ENCODE data around the gene PBRM1.
"Not testable (repeated sequence)": the region's sequence is repeated elsewhere in the genome, so short reads cannot be mapped to it uniquely, and the experiment has no call there.

The PBRM1 gene

DNA sequence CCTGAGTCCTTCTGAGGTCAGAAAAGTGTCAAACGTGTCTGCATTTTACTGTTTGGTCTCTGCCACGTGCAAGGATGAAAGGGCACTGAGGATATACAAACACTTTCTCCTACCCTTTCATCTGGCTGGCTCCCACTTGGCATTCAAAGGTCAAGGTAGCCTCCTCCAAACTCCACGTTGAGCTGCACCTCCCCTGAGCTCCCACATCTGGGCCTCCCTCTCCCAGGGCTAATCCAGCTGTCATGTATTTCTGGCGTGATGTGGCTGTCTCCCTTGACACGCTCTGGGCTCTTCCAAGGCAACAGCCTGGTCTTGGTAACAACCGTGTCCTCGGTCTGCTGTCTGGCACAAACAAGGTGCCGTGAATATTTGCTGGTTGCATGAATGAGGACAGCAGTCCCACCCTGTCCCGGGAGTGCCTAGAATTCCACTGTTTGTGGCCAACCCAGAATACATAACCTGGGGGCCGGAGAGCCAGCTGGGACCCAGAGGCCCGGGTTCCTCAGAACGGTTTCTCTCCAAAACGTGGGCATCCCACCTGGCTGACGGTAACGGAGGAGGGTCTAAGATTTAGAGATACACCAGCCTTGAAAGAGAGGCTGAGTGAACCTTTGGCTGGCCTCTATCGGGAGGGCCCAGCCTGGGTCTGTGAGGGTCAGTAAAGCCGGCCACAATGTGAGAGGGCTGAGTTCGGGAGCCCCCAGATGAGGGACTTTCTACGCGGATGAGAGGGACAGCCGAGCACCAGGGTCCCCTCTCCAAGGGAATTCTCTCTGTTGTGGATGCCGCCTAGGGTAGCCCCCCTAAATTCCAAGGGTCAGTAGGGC lies 19.1 kb upstream of the PBRM1 start:
- no peak for DNase-seq

DNA sequence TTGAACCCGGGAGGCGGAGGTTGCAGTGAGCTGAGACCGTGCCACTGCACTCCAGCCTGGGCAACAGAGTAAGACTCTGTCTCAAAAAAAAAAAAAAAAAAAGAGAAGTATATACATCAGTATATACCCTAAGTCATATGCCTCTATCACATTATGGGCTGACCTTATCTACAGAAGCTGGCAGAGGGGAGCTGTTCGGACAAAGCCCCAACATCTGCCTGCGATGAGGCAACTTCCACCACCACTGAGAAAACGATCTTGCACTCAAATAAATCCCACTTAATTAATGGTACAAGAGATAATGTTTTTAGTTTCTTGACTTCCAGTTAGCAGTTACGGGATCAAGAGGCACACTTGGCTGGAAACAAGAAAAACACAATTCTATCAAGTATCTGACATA lies 17.6 kb upstream of the PBRM1 start:
- no peak for DNase-seq

DNA sequence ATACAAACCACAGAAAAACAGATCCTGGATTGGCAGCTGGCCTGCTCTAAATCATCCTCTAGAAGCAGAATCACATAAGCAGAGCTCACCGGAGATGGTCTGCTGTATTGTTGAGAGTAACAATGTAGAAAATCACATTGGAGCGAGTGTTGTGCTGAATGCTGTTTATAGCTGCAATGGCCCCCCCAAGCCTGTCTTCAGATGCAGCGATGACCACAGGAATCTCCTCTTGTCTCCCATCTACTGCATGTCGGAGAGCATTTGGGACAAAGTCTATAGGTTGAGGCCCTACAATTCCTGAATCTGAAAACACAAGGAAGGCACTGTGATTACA lies 11.9 kb upstream of the PBRM1 start:
- no peak for DNase-seq

- no peak for DNase-seq
Measured at GRCh38 chr3:52696830-52697631, 11.3 kb upstream of the PBRM1 start.

GRCh38 chr3:52695798-52696671 lies 10.3 kb upstream of the PBRM1 start:
- DNase-seq = no peak

DNA sequence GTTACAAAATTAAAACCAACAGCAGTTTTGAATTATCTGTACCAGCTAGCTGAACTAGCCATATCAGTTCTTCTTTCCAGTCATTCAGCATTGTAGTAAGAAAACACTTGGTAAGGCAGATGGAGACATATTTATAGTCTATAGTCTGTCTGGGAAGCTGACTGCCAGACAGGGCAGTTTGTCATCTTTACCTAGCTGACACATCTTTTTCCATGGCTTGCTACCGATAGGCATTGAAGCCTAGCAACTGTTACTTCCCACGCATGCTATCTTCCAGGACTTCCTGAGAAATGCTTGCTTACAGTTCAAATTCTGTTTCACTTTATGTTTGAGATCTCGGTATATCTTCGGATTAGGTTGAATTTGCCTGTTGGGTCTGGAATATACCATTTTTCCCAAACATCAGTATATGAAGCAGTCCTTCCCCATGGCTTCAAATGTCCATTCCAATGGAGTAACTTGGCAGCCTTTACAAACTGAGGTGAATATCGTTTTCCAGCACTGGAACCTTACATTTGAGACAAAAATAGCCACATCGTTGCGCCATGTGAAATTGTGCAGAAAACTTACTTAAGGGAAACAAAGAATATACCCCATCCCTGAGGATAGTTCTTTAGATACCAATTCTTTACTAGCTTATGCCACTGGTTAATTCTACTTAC lies 8.9 kb upstream of the PBRM1 start:
- DNase-seq = no peak

DNA sequence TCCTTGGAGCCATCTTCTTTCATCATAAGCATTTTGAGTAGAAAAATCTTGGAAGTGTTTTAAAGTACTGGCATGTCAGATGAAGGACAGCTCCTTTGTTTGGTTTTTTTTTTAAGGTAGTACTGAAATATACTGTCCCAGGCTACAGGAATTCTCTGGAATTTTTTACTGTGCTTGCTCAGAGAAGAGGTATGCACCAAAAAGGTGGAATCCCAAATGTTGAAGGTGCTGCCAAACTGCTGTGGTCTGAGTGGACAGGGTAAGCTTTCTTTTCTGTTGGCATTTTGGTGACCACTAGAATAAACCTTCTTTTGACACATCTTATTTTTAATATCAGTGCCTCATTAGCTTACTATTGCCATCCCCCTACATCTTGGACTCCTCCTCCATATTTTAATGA lies 7.4 kb upstream of the PBRM1 start:
- no peak for DNase-seq

- DNase-seq = no peak
Measured at GRCh38 chr3:52690560-52690959, 4.8 kb upstream of the PBRM1 start.

- DNase-seq = no peak
Measured at GRCh38 chr3:52689151-52689550, 3.4 kb upstream of the PBRM1 start.

GRCh38 chr3:52688266-52688665 lies 2.6 kb upstream of the PBRM1 start:
- DNase-seq = no peak

DNA sequence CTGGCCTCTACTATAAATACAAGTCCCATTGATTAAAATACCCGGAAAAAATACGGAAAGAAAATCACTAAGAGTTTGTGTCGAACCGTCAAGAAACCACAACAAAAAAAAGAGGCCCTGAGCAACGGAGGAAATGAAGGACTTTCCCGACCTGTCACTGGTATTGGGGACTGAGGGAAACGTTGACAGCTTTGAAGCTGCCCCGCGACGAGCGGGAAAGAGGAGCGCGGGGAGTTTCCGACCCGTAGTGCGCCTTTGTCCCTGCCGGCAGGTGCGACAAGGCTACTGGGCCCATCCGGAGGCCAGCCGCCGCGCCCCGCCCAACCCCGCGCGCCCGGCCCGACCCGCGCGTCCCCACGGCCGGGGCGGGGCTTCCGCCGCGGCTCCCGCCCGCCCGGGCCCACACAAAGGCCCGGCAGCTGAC lies 416 bp downstream of the PBRM1 start:
- DNase-seq = peak; percentile 59 to 78

GRCh38 chr3:52684184-52684583 lies 1.5 kb downstream of the PBRM1 start:
- no peak for DNase-seq

DNA sequence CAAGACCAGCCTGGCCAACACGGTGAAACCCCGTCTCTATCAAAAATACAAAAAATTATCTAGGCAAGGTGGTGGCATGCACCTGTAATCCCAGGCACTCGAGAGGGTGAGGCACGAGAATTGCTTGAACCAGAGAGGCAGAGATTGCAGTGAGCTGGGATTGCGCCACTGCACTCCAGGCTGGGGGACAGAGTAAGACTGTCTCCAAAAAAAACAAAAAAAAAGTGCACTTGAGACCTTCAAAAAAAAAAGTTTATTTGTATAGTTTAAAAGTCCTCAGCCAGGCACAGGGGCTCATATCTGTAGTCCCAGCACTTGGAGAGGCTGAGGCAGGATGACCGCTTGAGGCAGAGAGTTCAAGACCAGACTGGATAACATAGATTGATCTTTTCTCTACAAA lies 2.1 kb downstream of the PBRM1 start:
- DNase-seq = no peak

GRCh38 chr3:52682016-52682415 lies 3.7 kb downstream of the PBRM1 start:
- no peak for DNase-seq

GRCh38 chr3:52681596-52681995 lies 4.1 kb downstream of the PBRM1 start:
- DNase-seq = no peak

GRCh38 chr3:52679811-52680210 lies 5.9 kb downstream of the PBRM1 start:
- no peak for DNase-seq

- no peak for DNase-seq
Measured at GRCh38 chr3:52679199-52679538, 6.5 kb downstream of the PBRM1 start.

DNA sequence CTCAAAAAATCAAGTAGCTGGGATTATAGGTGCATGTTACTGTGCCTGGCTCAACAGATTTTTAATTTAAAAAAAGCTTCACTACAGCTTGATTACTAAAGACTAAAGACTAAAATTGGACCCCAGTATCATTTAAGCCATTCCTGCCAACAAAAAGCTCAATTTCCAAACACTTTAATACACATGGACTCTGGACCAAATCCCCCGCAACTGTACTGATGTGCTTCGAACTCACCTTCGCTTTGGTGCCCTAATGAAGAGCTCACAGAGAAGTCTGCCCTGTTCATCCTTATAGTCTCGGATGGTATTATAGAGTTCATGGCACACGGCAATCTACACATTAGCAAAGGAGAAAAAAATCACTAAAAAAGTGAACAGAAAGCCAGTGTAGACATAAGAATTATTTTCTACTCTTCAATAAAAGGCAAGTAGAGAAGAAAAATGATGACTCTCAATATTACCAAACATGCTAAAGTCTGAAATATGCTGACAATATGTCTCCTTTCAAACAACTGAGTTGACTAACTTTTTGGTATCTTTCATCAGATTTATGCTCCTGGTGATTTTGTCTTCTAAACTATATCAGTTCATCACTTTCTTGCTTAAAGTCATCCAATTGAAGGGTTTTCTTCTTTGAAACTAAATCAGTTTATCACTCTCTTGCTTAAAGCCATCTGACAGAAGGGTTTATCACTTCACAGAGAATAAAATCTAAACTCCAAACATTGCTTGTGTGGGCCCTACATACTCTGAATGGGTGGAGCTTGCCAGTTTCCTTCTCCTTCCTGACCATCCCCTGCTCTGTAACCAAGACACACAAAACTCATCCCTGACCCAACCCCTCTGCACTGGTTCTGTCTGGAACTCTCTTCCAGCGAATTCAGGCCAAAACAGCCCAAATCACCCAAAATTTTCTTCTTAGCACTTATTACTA lies 7.2 kb downstream of the PBRM1 start:
- no peak for DNase-seq

DNA sequence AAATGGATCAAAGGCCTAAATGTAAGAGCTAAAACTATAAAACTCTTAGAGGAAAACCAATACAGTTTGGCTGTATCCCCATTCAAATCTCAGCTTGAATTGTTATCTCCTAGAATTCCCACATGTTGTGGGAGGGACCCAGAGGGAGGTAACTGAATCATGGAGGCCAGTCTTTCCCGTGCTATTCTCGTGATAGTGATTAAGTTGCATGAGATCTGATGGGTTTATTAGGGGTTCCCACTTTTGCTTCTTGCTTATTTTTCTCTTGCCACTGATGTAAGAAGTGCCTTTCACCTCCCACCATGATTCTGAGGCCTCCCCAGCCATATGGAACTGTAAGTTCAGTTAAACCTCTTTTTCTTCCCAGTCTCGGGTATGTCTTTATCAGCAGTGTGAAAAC lies 9.5 kb downstream of the PBRM1 start:
- not testable (repeated sequence) for DNase-seq

DNA sequence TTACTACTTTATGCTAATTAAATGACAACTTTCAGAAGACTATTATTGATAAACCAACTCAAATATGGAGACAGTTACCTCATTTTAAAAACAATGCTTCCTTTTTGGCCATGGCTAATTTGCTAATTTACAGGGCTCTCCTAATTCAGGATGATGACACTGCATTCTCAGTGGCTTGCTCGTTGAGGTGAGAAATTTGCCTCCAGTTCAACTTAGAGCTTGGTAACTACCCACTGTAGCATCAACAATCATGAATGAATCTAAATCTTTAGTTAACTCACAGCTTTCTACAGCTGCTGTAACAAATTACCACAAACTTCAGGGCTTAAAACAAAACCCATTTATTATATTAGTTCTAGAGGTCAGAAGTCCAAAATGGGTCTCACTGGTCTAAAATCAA lies 14.0 kb downstream of the PBRM1 start:
- DNase-seq = no peak

DNA sequence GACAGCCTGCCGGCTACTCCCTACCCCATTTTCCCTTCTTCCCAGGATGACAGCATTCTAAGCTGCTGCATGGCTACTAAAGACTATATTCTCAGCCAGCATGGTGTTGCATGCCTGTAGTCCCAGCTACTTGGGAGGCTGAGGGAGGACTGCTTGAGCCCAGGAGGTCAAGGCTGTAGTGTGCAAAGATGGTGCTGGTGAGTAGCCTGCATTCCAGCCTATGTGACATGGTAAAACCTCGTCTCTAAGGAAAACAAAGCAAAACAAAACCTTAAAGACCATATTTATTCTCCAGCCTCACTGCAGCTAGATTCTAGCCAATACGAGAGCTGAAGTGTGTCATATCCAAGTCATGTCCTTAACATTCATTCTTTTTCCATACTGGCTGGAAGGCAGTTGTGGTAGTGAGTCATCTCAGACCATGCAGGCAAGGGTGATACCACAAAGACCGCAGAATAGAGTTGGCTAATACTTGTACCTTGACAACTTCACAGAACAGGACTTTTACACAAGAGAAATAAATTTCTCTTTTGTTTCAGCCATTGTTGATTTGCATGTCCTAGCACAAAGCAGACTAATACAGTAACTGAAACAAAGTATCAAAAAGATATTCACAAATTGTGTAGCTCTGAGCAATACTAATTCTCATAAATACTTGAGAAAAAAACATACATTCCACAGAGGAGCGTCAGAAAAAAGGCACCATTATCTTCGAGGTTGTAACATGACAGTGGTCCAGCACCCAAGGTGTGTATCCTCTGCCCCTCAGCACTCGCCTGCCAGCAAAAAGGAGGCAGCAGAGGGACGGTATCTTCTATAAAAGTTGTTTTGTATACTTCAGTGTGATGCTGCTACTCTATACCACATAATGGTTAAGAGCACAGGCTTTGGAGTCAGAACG lies 14.8 kb downstream of the PBRM1 start:
- DNase-seq = no peak

Measured in NCI-H1930 (cell line).